HEK293 (cell line): ENCODE data around the gene SLC15A2.

Experiments used
- CTCF ChIA-PET: fragments of 350-600 bp; formaldehyde crosslinking; extraction: SDS; loops from one replicate; lab custom pipeline; 2021; ENCODE audit warnings: antibody characterized with exemption; lab: Yijun Ruan, JAX
- POLR2A ChIA-PET: fragments of 300-600 bp; formaldehyde crosslinking; extraction: SDS; loops from one replicate; lab custom pipeline; 2020; ENCODE audit warnings: antibody characterized with exemption, inconsistent platforms; lab: Yijun Ruan, JAX
- H3K27ac ChIP-seq: fragments of 200-500 bp; sonication (Bioruptor generic); 2 replicates; pipeline ENCODE4 v1.5.1; 2014; ENCODE audit warnings: low read depth, low read length, control low read depth, inconsistent platforms; ENCODE audit errors: extremely low read depth
- H3K36me3 ChIP-seq, 2 experiments: fragments of 200-500 bp in 1 of 2; sonication (Bioruptor generic) in 1 of 2; 1 replicate in 1 of 2; 2 replicates in 1 of 2; pipeline ENCODE4 v1.5.1; 2014 to 2017; ENCODE audit warnings: inconsistent platforms in 2 of 2, low read length in 2 of 2; ENCODE audit not compliant: control insufficient read depth in 2 of 2, insufficient read depth in 1 of 2
- H3K4me1 ChIP-seq: fragments of 200-500 bp; sonication (Bioruptor generic); 2 replicates; pipeline ENCODE4 v1.5.1; 2014; ENCODE audit warnings: mild to moderate bottlenecking, low read length, inconsistent platforms; ENCODE audit not compliant: control insufficient read depth, insufficient read depth
- H3K4me3 ChIP-seq: 2 replicates; pipeline ENCODE4 v1.5.1; 2011; ENCODE audit warnings: low read depth, mild to moderate bottlenecking, control low read depth, low read length, moderate library complexity
- H3K9me3 ChIP-seq: fragments of 200-500 bp; sonication (Bioruptor generic); 2 replicates; pipeline ENCODE4 v1.5.1; 2014; ENCODE audit warnings: low read depth, low read length, inconsistent platforms; ENCODE audit not compliant: control insufficient read depth, insufficient read depth
- IKZF3 ChIP-seq: fragments of 450-650 bp; IDR thresholded peaks from 2 replicates; pipeline ENCODE4 v1.5.0; 2018; ENCODE audit warnings: missing biosample characterization, mild to moderate bottlenecking, missing genetic modification characterization, moderate library complexity
- KLF1 ChIP-seq: fragments of 450-650 bp; formaldehyde crosslinking; IDR thresholded peaks from 2 replicates; pipeline ENCODE4 v1.5.1; 2016; ENCODE audit warnings: missing biosample characterization, missing genetic modification characterization
- PRDM1 ChIP-seq: fragments of 450-650 bp; formaldehyde crosslinking; IDR thresholded peaks from 2 replicates; pipeline ENCODE4; 2016; ENCODE audit warnings: missing biosample characterization, missing genetic modification characterization
- PRDM6 ChIP-seq: fragments of 450-650 bp; formaldehyde crosslinking; IDR thresholded peaks from 2 replicates; pipeline ENCODE4 v1.5.1; 2017; ENCODE audit warnings: missing biosample characterization, missing genetic modification characterization
- SP2 ChIP-seq: fragments of 450-650 bp; formaldehyde crosslinking; IDR thresholded peaks from 2 replicates; pipeline ENCODE4 v1.5.1; 2016; ENCODE audit warnings: missing biosample characterization, missing genetic modification characterization
- ZBTB11 ChIP-seq: fragments of 450-650 bp; formaldehyde crosslinking; conservative IDR thresholded peaks from 2 replicates; pipeline ENCODE4 v1.5.1; 2016; ENCODE audit warnings: low read depth, missing biosample characterization, missing genetic modification characterization
- ZIC2 ChIP-seq: fragments of 450-650 bp; formaldehyde crosslinking; IDR thresholded peaks from 2 replicates; pipeline ENCODE4 v1.5.1; 2016; ENCODE audit warnings: missing biosample characterization, missing genetic modification characterization
- ZNF169 ChIP-seq: fragments of 450-650 bp; formaldehyde crosslinking; IDR thresholded peaks from 2 replicates; pipeline ENCODE4 v1.5.1; 2016; ENCODE audit warnings: missing biosample characterization, missing genetic modification characterization
- ZNF174 ChIP-seq: fragments of 450-650 bp; formaldehyde crosslinking; IDR thresholded peaks from 2 replicates; pipeline ENCODE4 v1.5.0; 2017; ENCODE audit warnings: missing biosample characterization, mild to moderate bottlenecking, missing genetic modification characterization
- ZNF23 ChIP-seq: fragments of 450-650 bp; formaldehyde crosslinking; IDR thresholded peaks from 2 replicates; pipeline ENCODE4 v1.5.1; 2016; ENCODE audit warnings: missing biosample characterization, missing genetic modification characterization, borderline replicate concordance
- ZNF274 ChIP-seq, 2 experiments: fragments of 200-500 bp in 1 of 2; fragments of 450-650 bp in 1 of 2; sonication (Bioruptor generic) in 1 of 2; formaldehyde crosslinking in 1 of 2; IDR thresholded peaks; 2 replicates each; pipeline versions ENCODE4 v1.5.1 to v1.6.1; 2014 to 2016; ENCODE audit warnings: borderline replicate concordance in 1 of 2, inconsistent platforms in 1 of 2, low read length in 1 of 2, missing biosample characterization in 1 of 2, missing genetic modification characterization in 1 of 2
- ZNF280D ChIP-seq: fragments of 450-650 bp; formaldehyde crosslinking; IDR thresholded peaks from 2 replicates; pipeline ENCODE4 v1.5.1; 2016; ENCODE audit warnings: missing biosample characterization, missing genetic modification characterization
- ZNF311 ChIP-seq: fragments of 450-650 bp; formaldehyde crosslinking; IDR thresholded peaks from 2 replicates; pipeline ENCODE4 v1.5.1; 2017; ENCODE audit warnings: missing biosample characterization, missing genetic modification characterization, borderline replicate concordance
- ZNF324 ChIP-seq: fragments of 450-650 bp; formaldehyde crosslinking; IDR thresholded peaks from 2 replicates; pipeline ENCODE4 v1.5.1; 2016; ENCODE audit warnings: missing biosample characterization, missing genetic modification characterization
- ZNF350 ChIP-seq: fragments of 450-650 bp; formaldehyde crosslinking; IDR thresholded peaks from 2 replicates; pipeline ENCODE4 v1.5.0; 2017; ENCODE audit warnings: missing biosample characterization, mild to moderate bottlenecking, missing genetic modification characterization
- ZNF394 ChIP-seq: fragments of 450-650 bp; formaldehyde crosslinking; IDR thresholded peaks from 2 replicates; pipeline ENCODE4 v1.5.1; 2016; ENCODE audit warnings: missing biosample characterization, missing genetic modification characterization, mild to moderate bottlenecking, moderate library complexity, borderline replicate concordance
- ZNF416 ChIP-seq: fragments of 450-650 bp; formaldehyde crosslinking; IDR thresholded peaks from 2 replicates; pipeline ENCODE4 v1.5.1; 2016; ENCODE audit warnings: missing biosample characterization, missing genetic modification characterization
- ZNF548 ChIP-seq: fragments of 450-650 bp; formaldehyde crosslinking; IDR thresholded peaks from 2 replicates; pipeline ENCODE4 v1.5.1; 2016; ENCODE audit warnings: missing biosample characterization, missing genetic modification characterization
- ZNF585B ChIP-seq: fragments of 450-650 bp; formaldehyde crosslinking; IDR thresholded peaks from 2 replicates; pipeline ENCODE4 v1.5.1; 2016; ENCODE audit warnings: missing biosample characterization, missing genetic modification characterization
- ZNF629 ChIP-seq: fragments of 450-650 bp; formaldehyde crosslinking; IDR thresholded peaks from 2 replicates; pipeline ENCODE4 v1.5.1; 2017; ENCODE audit warnings: missing biosample characterization, missing genetic modification characterization
- ZNF658 ChIP-seq: fragments of 450-650 bp; formaldehyde crosslinking; IDR thresholded peaks from 2 replicates; pipeline ENCODE4; 2016; ENCODE audit warnings: missing biosample characterization, missing genetic modification characterization
- ZNF692 ChIP-seq: fragments of 450-650 bp; formaldehyde crosslinking; IDR thresholded peaks from 2 replicates; pipeline ENCODE4 v1.5.1; 2016; ENCODE audit warnings: missing biosample characterization, missing genetic modification characterization
- ZNF701 ChIP-seq: fragments of 450-650 bp; formaldehyde crosslinking; IDR thresholded peaks from 2 replicates; pipeline ENCODE4 v1.5.1; 2016; ENCODE audit warnings: missing biosample characterization, missing genetic modification characterization
- ZNF768 ChIP-seq: fragments of 450-650 bp; formaldehyde crosslinking; IDR thresholded peaks from 2 replicates; pipeline ENCODE4 v1.5.1; 2018; ENCODE audit warnings: missing biosample characterization, mild to moderate bottlenecking, missing genetic modification characterization

SLC15A2 gene

GRCh38 chr3:121894301-121894990 lies at the start of gene SLC15A2:
Gene SLC15A2 (plus strand): TSS chr3:121894401. CDS start chr3:121894477, 76 bp downstream.
- H3K9me3 ChIP-seq: no peaks in the 10 kb centered on the region
- ChIA-PET CTCF (interaction anchor here (0.6 to 0.9 kb wide), 2 partner anchors 11 to 30 kb away, joined by 3 to 6 read pairs; no protein-coding TSS in a partner anchor), POLR2A (no interaction called here)
- H3K36me3 ChIP-seq: no peaks in the 10 kb centered on the region
- TF ChIP-seq ZNF394 (tag by site-specific recombination) (no peak), ZNF350 (no peak), ZNF416 (no peak), ZBTB11 (tag by site-specific recombination) (no peak)
- H3K4me3 ChIP-seq: no peak within 1 kb of the TSS
- H3K27ac ChIP-seq: no peak within 1 kb of the TSS
- H3K4me1 ChIP-seq: no peaks in the 10 kb centered on the region

GRCh38 chr3:121844892-121845291 lies 49.3 kb upstream of the SLC15A2 start:
- TF ChIP-seq PRDM1 (no peak), ZIC2 (tag by site-specific recombination) (no peak), ZNF585B (tag by site-specific recombination) (no peak), ZNF311 (tag by site-specific recombination) (no peak), SP2 (tag by site-specific recombination) (no peak), IKZF3 (tag by site-specific recombination) (no peak), PRDM6 (tag by site-specific recombination) (no peak), ZNF658 (tag by site-specific recombination) (no peak), ZNF280D (no peak), ZNF629 (no peak), ZNF768 (tag by site-specific recombination) (no peak), ZNF548 (no peak), ZNF169 (tag by site-specific recombination) (no peak), ZNF324 (tag by site-specific recombination) (no peak), ZNF174 (tag by site-specific recombination) (no peak), ZNF701 (tag by site-specific recombination) (no peak), ZNF274 (IDR thresholded peaks at IDR 0.05; ENCODE audit: low read length) (no peak), ZNF274 (tag by site-specific recombination; IDR thresholded peaks at IDR 0.05; ENCODE audit: borderline replicate concordance) (no peak), ZNF692 (tag by site-specific recombination) (no peak), ZNF23 (no peak), KLF1 (tag by site-specific recombination) (no peak)
- TF ChIP-seq, all 188 proteins: peak for 0
- H3K9me3 ChIP-seq: no peaks in the 10 kb centered on the region
- H3K27ac ChIP-seq: no peak overlapping the region
- POLR2A ChIA-PET: no interaction called here
- no peaks in the 10 kb centered on the region for H3K36me3 ChIP-seq
- H3K4me3 ChIP-seq: no peak overlapping the region
- CTCF ChIA-PET: interaction anchor here (0.5 kb wide), 1 partner anchor 144 kb away, joined by 3 read pairs; no protein-coding TSS in a partner anchor
- H3K4me1 ChIP-seq: no peaks in the 10 kb centered on the region
